HG03066 (cell line): ENCODE measurements around the gene ELF2.
"Not testable (repeated sequence)": the region's sequence is repeated elsewhere in the genome, so short reads cannot be mapped to it uniquely, and the experiment has no call there.

ENCODE experiments used
- ATAC-seq: cut with Tn5 transposase; IDR thresholded peaks from one replicate; pipeline ENCODE4 v1.9.1; 2021; ENCODE audit warnings: low read depth; ENCODE audit not compliant: unreplicated experiment

ELF2 gene

DNA sequence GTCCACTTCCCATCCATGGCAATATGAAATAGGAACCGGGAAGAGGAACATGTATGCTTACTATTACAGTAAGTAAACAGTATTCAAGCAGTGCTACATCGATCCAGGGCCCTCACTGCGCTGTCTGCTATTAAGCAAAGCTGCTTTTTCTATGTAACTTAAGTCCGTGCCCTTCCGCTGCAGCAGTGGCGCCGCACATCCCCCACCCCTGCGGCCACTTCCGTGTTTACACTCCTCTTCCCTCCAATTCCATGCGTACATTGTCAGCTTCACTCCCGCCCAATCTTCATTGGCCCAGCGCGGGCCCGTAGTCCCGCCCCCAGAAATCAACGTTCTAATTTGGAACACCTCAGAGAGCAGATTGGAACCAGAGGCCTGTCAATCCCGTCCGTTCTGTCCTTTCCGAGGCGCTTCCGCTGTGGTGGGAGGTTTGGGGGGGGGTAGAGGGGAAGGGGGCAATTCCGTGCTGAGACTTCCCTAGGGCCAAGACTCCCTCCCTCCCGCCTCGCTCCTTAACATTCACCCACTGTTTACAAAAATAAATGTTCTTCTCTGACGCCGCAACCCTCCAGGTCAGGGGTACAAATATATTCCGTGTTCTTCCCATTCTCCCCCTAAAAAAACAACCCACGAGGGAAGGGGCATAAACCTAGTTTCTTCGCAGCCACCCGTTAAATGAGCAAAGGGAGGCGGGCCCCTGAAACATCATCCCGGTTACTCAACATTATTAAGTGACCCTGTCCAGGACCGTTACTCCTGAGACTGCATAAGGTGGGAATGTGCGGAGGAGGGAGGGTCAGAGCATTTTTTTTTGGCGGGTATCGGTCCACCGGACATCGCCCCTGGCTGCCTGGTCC, 94.0 kb downstream of the ELF2 start:
- peak; percentile 83 for ATAC-seq

DNA sequence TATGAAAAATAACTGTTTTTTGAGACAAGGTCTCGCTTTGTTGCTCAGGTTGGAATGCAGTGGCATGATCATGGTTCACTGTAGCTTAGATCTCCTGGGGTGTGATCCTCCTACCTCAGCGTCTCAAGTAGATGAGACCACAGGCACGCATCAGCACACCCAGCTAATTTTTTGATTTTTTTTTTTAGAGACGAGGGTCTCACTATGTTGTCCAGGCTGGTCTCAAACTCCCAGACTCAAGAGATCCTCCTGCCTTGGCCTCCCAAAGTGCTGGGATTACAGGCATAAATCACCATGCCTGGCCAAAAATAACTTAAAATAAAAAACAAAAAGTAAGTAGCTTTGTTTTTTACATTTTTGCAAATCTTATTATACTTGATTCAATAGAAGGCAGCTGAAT, 98.1 kb downstream of the ELF2 start:
- no peak for ATAC-seq

DNA sequence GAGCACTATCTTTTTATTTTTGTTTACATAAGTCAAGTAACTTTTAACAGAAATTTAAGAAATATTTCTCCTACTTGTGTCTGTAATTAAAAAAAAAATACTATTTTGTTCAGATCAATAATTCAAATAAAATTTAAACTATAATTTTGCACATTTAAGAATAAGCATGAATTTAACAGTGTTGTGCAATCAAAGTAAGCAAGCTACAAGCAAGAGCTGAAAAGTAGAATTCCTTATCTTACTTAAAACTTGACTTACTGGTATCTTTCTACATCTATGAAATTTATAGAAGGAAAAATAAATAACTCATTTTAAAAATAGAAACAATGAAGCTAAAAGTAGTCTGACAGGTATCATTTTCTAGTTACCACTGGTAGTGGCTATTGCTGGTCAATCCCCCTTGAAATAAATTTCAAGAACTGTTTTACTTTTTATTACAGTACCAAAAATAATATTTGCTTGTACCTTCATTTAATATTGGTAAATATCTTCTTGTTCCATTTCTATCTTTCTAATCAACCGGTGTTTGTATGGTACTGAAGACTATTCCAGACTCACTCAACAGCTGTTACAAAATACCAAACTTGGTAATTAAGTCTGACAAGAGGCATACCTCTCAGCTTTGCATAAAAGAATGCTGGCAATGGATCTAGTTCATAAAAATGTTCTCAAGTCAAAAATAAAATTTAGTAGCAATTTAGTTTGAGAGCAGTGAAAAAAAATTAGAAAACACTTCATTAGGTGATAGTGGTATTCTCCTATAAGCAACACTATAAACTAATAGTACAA, 99.3 kb downstream of the ELF2 start:
- ATAC-seq = no peak

DNA sequence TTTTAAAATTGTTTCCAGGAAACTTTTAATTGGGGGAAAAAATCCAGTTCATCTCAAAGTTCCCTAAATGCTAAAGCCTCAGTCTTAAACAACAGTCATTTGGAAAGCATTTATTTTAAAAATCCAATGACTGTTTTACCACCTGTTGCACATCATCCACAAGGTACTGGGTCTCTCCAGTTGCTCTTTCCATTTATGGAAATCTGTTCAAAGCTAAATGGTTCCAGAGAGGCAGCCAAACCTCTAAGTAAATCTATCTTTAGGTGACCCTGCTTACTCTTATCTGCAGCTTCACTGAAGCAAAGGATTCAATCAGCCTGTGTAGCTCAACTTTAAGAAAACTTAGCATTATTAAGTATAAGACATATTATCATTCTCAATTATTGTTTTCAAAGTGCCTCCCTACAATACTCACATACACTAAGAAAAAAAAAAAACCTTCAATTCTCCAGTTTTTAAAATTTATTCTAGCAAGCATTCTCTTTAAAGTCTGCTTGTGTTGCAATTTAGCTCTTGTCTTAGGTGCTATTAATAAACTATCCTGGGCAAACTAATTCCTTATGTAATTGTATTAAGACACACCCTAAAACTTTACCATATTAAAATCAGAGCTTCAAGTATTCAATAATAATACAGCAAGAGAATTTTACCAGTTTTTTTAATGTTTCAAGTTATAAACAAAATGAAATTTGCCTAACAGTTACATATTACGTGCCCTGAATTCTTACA, 100.8 kb downstream of the ELF2 start:
- ATAC-seq = no peak

DNA sequence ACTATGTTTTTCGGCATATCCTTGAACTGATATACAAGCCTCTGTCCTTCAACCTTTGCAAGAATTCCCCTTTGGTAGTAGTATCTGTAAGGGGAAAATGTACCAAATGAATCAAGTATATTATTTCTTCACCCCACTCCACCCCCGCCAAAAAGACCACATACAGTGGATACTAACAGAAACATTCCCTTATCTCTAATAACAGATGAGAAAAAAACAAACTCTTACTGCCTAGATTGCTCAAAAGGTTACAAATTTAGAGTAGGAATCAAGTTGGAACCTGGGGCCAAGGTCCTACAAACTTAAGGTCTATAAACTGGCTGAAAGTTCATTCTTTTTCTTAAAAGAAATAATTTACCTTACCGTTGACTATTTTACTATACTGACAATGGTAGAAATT, 116.4 kb downstream of the ELF2 start:
- ATAC-seq = no peak

DNA sequence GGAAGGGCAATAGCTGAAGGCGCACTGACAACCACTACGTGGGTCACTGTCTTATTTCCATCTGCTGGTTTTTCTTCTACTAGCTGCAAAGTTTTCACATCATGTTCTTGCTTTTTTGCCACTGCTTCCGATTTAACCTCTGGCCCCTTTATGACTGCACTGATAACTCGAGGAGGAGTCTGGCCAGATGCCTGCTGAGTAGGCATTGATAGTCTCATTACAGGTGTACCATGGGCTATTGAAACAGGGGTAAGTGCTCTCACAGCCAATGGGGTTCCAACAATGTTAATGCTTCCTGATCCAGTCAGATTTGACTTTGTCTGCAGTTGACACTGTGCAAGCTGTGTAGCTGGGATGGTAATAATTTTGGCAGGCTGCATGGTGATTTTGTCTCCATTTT, 118.0 kb downstream of the ELF2 start:
- not testable (repeated sequence) for ATAC-seq

DNA sequence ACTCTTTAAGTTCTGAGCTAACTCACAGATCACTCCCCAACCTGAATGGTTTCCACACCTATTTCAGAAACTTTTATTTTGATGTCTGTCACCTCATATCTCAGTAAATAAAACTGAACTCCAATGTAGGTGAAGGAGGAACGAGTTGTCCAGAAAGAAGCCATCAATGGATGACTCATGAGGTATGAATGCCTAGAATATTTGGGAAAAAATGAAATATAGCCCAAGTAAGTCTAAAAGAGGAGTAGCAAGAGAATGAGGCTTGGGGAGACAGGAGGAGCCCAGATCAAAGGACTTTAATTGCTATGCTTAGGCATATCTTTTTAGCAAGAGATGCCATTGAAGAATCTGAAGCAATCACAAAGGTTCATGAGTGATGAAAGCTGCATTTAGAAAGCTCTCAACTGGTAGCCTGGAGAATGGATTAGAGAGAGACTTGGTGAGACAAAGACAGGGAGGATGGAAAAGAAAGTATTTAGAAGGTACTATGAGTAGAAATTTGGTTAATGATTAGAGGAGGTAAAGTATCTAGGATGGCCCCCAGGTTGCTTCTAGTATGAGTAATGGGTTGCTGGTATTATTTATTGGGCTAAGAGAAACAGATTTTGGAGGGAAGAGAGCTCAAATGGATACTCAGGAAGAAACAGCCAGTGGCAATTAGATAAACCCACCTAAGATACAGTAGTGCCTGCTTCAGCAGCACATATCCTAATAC, 122.1 kb downstream of the ELF2 start:
- ATAC-seq = no peak

DNA sequence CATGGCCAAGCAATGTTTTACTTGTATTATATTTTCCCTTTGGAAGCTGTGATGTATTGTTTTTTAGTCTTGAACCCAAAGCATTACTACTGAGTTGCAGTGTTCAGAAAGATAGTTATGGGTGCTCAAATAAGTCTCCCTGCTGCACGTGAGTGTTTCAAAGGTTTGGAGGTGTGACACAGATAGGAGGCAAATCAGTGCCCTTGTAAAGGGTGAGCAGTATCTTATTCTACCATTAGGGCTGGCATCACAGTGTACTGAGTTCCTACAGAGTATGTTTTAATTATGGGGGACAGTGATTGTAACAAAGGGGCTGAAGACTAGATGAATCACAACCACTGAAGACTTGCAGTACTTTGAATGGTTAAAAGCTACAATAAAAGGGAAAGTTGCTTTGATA, 123.1 kb downstream of the ELF2 start:
- no peak for ATAC-seq

DNA sequence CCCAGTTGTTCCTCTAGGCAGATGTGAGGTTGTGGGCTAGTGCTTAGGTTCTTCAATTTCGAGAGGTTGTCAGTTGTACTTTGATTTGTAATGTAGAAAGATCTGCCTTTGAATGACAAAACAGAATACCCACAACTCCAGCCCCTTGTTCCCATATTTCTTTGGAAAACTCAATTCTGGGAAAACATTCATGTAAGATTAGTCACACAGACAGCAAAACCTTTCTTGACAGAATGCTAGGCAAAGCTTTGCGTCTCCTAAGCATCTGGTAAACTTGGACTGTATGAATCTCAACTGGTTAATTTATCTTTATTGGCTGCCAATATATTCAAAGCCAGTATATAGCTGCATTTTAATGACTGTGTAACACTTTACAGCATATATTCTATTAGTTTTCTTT, 126.6 kb downstream of the ELF2 start:
- no peak for ATAC-seq

DNA sequence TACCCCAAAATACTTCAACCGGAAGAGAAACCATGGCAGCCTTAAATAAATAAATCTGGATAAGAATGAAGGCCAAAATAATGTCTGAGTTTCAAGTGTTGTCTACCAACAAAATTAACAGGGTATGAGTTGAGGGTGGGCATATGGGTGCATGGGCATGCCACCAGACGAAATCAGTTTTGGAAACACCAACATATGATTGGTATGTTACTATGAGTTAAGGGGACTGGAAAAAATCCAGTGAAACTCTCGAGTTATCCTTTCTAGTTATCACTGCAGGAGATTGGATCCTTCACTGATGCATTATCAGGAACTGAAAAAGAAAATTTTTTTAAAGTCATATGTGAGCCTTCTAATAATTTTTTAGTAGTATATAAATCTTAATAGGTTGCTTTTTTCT, 129.0 kb downstream of the ELF2 start:
- ATAC-seq = no peak

DNA sequence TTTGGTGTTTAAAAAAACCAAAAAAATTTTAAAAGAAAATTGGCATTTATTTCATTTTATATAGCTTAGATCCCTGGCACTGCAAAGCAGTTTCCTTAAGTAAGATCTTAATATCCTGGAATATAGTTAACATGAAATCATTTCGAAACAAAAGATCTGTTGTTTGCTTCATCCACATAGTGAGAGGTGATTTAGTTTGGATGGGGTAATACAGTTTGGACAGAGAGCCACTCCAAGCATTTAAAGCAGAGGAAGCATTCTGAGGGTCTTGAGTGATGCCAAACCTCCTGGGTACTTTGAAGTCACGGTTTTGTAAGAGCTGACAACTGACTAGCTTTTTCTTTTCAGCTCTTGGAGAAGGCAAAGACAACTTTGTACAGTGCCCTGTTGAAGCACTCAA, 132.7 kb downstream of the ELF2 start:
- ATAC-seq = no peak

DNA sequence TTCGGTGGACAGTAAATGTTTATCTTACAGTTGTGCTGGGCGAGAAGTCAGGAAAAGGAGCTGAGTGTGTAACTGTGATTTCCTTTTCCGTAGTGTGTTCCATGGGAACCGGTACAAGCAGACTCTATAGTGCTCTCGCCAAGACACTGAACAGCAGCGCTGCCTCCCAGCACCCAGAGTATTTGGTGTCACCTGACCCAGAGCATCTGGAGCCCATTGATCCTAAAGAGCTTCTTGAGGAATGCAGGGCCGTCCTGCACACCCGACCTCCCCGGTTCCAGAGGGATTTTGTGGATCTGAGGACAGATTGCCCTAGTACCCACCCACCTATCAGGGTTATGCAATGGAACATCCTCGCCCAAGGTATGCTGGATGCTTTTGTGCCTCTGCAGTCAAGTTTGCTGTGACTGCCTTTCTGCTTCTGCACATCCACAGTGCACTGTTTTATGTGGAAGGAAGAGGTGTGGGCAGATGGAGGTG, 134.0 kb downstream of the ELF2 start:
- ATAC-seq = no peak

DNA sequence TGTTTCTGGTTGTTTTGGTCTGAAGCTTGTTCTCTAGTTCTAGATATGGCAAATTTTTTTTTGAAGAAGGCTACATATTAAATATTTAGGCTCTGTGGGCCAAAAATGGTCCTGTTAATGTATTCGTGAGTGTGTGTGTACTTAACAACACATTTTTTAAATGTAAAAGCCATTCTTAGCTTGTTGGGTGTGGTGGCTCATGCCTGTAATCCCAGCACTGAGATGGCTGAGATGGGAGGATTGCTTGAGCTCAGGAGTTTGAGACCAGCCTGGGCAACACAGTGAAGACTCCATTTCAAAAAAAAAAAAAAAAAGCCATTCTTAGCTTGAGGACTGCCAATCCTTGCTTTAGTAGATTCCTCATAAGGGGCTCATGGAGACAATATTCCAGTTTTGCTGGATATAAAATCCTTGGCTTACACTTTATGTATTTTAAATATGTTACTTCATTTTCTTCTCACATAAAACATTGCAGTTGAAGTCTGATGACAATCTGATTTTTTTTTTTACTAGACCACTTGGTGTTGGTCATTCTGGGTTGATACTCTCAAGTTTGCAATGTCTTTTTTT, 138.1 kb downstream of the ELF2 start:
- no peak for ATAC-seq

DNA sequence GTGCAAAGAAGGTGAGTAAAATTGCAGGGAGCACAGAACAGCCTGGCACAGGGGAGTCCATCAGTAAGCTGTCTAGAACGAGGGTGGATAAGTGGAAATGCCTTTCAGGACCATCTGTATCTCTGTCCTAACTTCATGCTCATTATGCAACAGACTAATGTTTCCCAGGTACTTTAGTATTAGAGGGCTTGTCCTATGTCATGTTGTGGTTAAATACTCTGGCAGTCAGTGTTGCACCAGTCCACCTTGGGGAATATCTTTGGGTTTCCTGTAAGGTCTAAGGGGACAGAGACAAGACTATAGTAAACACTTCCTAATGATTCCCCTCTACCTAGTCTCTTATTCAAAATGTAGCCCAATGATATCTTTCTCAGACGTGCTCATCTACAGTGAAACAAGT, 140.1 kb downstream of the ELF2 start:
- no peak for ATAC-seq

DNA sequence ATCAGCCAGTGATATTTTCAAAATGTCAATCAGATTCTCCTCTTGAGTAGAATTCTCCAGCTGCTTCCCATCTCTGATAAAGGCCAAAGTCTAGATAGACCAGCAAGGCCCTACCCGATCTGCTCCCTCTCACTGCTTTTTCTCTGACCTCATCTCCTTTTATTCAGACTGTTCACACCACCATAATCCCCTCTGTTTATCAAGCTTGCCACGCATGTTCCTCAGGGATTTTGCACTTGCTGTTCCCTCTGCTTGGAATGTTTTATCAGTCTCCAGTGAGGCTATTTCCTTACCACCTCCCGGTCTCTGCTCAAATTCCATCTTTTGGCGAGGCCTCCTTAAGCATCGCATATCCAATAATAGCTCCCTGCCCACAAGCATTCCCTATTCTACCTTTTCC, 141.4 kb downstream of the ELF2 start:
- ATAC-seq = no peak

DNA sequence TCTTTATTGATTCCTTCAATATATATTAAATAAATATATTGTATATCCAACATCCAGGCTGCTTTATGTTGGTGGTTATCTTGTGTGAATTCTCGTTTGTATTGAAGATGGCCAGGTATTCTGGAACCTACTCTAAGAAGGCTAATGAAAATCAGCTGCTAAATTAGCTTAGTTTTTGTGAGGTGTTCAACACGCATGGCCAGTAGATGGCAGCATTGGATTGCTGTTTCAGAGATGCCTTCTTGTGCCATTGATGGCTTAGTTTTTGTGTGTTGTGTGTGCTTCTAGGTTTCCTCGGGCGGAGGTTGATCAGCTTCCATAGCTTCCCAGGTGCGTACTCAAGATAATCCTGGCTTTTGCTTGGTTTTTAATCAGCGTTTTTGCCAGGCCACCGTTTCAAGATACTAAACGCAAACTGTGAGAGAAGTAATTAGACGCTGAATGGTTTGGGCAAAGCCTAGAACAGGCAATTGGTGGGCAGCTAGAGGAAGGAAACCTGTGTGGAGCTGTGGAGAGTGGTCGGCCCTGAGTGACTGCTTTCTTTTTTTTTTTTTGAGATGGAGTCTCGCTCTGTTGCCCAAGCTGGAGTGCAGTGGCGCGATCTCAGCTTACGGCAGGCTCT, 146.3 kb downstream of the ELF2 start:
- peak; percentile 72 for ATAC-seq

DNA sequence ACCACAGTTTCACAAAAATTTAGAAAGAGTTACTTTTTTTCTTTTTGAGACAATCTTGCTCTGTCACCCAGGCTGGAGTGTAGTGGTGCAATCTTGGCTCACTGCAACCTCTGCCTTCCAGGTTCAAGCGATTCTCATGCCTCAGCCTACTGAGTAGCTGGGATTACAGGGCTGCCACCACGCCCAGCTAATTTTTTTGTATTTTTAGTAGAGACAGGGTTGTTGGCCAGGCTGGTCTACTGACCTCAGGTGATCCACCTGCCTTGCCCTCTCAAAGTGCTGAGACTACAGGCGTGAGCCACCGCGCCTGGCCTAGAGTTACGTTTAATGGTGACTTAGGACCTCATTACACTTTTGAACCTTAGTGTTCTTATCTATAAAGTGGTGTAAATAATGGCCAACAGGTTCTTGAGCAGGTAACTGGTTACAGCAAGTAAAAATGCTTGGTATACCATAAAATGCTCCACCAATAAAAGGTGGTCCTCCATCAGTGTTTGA, 147.1 kb downstream of the ELF2 start:
- not testable (repeated sequence) for ATAC-seq

DNA sequence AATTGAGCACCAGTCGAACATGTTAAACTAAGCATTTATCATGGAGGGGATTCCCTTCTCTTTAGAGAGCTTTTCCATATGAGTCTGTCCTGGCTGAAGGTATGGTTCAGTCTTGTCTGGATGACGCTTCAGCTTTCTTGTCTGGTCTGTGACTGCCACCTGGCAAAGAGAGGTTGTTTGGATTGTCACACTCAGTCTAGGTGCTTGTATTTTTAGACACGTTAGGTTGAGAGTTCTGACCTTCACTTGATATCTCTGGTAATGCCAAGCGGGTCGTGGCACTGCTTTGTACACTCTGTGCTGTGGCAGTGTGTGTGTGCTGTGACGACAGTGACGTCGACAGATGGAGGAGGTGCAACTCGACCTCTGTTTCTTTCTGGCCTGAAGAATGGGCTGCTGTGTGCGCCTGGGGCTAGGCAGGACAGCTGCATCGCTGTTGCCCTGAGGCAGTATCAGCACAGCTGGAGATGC, 148.8 kb downstream of the ELF2 start:
- no peak for ATAC-seq

DNA sequence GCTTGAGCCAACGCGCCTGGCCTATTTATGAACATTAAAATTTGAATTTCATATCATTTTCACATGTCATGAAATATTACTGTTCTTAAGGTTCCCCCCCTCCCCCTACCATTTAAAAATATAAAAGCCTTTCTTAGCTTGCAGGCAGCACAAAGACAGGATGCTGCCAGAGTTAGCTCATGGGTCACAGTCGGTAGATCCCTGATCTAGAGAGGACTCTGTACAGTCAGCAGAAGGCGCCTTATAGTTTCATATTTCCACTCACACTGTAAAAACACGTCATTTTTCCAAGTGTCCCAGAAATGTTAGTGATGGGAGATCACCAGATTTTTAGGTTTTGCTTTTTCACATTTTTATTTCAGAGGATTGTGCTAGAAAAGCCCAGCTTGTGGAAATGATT, 149.2 kb downstream of the ELF2 start:
- no peak for ATAC-seq
